Liver (tissue), 3 donors: Measurements from ENCODE around the gene ANKRD27.

Experiments
- CTCF ChIP-seq: fragments of 150-350 bp; IDR thresholded peaks from 2 replicates; pipeline ENCODE4 v1.5.1; 2017; ENCODE audit warnings: improper control_type of control experiment, low read depth, low read length; ENCODE audit not compliant: missing input control
- GABPA ChIP-seq, 2 donors: IDR thresholded peaks in 1 of 2; conservative IDR thresholded peaks in 1 of 2; 2 replicates each; pipeline ENCODE4 v1.6.1; 2016; ENCODE audit warnings: antibody characterized with exemption in 2 of 2, mild to moderate bottlenecking in 1 of 2, moderate library complexity in 1 of 2
- JUND ChIP-seq, 2 donors: IDR thresholded peaks; 2 replicates each; pipeline ENCODE4 v1.6.1; 2016; ENCODE audit warnings: antibody characterized with exemption in 2 of 2
- REST ChIP-seq: IDR thresholded peaks from 2 replicates; pipeline ENCODE4 v1.6.1; 2016; ENCODE audit warnings: antibody characterized with exemption, mild to moderate bottlenecking
- RXRA ChIP-seq, 2 donors: IDR thresholded peaks; 2 replicates each; pipeline ENCODE4 v1.6.1; 2017 to 2018; ENCODE audit warnings: antibody characterized with exemption in 2 of 2, mild to moderate bottlenecking in 1 of 2
- TAF1 ChIP-seq: conservative IDR thresholded peaks from 2 replicates; pipeline ENCODE4 v1.6.1; 2016; ENCODE audit warnings: antibody characterized with exemption, mild to moderate bottlenecking
- YY1 ChIP-seq: IDR thresholded peaks from 2 replicates; pipeline ENCODE4 v1.6.1; 2016; ENCODE audit warnings: antibody characterized with exemption, mild to moderate bottlenecking
- TF ChIP-seq, protein P1 (sequence below): IDR thresholded peaks from 2 replicates; pipeline ENCODE4 v1.6.1; 2016; ENCODE audit warnings: antibody characterized with exemption
- TF ChIP-seq, protein P2 (sequence below): IDR thresholded peaks from 2 replicates; pipeline ENCODE4 v1.6.1; 2016; ENCODE audit warnings: antibody characterized with exemption
- donor health status: healthy.
- donor health status: healthy.

DNA sequence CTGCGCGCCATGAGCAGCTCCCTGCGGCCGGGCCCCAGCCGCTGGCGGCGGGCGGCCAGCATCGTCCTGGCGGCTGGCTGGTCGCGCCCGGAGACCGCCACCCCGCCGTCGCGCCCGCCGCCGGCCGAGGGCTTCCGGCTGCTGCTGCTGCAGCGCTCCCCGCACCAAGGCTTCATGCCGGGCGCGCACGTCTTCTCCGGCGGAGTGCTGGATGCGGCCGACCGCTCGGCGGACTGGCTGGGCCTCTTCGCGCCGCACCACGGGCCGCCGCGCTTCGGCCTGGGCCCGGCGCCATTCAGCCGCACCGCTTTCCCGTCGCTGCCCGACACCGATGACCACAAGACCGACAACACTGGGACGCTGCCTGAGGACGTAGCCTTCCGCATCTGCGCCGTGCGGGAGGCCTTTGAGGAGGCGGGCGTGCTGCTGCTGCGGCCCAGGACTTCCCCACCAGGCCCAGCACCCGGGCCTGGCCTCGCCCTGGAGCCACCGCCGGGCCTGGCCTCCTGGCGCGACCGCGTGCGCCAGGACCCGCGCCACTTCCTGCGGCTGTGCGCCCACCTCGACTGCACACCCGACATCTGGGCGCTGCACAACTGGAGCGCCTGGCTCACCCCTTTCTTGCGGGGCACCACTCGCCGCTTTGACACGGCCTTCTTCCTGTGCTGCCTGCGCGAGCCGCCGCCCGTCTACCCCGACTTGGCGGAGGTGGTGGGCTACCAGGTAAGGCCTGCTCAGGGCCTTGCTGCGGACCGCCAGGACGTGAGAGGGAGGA is 17.2 kb upstream of the ANKRD27 start:
- no peak for TF ChIP-seq REST
- no peak for TF ChIP-seq CTCF
- TF ChIP-seq JUND (IDR thresholded peaks at IDR 0.05) = no peak
- no peak for TF ChIP-seq TAF1
- TF ChIP-seq RXRA (IDR thresholded peaks at IDR 0.05) = no peak
- TF ChIP-seq GABPA (IDR thresholded peaks at IDR 0.05 in 1 of 2, conservative IDR thresholded peaks at IDR 0.05 in 1 of 2) = no peak
- TF ChIP-seq YY1 = peak; percentile 2
- TF ChIP-seq, protein P1, sequence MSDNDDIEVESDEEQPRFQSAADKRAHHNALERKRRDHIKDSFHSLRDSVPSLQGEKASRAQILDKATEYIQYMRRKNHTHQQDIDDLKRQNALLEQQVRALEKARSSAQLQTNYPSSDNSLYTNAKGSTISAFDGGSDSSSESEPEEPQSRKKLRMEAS = no peak
- TF ChIP-seq, protein P2, sequence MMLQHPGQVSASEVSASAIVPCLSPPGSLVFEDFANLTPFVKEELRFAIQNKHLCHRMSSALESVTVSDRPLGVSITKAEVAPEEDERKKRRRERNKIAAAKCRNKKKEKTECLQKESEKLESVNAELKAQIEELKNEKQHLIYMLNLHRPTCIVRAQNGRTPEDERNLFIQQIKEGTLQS = no peak
